ENCODE data around the gene SND1. TPM values are rescaled to one million over a fixed set of nuclear protein-coding genes. Genes with fewer than 3 reads are reported as not detected.
"Not testable (repeated sequence)": the region's sequence is repeated elsewhere in the genome, so short reads cannot be mapped to it uniquely, and the experiment has no call there.

SND1 gene
- total RNA-seq, 2 experiments from 2014 or later: 193 to 214 TPM

DNA sequence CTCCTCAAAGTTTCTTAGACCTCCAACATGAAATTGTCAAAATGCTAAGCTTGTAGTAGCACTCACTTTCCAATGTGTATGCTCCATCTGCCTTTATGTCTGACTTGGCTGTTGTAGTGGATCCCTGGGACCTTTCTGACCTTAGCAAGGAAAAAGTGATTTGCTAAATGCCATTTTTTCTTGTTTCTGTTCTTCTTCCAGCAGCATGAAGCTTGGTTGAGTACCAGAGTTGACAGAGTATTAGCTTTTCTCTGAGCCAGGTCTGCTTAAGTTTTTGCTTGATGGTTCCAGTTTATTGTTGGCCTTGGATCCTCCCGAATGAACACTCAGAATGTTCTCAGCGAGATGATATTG is 168.7 kb downstream of the SND1 start:
- Mint-ChIP-seq H3K9me3 (ENCODE audit: low read depth) (no peaks in the 10 kb centered on the region), H3K27ac (peak overlapping the region; percentile 80), H3K4me1 (peaks cover 34% of the 10 kb centered on the region), H3K36me3 (ENCODE audit: low read depth) (peaks cover 19% of the 10 kb centered on the region), H3K27me3 (no peaks in the 10 kb centered on the region), H3K4me3 (peak overlapping the region; percentile 4)
- intact Hi-C loops (cut with DNase I, micrococcal nuclease): loop anchor here in 1 of 2 experiments (1.0 kb wide), 1 partner anchor 30 kb away; no protein-coding TSS in a partner anchor
- ATAC-seq: peak; percentile 13
- ChIA-PET CTCF (interaction anchor here (1.0 kb wide), 1 partner anchor 31 kb away, joined by 3 read pairs; no protein-coding TSS in a partner anchor), POLR2A (no interaction called here)
- DNase-seq: no peak

DNA sequence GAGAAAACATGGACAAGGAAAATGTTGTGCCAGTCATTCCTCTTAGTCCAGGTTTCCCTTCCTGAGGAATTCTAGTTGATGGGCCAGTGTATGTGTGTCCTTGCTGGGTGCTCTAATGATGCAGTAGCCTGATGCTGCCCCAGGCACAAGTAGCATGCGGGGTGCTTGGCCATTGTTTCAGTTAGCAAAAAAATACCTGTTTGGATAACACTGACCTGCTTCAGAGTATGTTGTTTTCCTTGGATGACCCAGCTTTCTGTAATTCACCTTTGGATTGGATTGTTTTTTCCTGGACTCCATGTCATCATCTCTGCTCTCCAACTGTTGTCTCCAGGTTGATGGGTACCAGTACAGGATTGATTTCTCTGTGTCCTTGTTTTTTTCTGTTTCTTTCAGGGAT is 169.2 kb downstream of the SND1 start:
- DNase-seq (no peak), ATAC-seq (no peak)
- no peaks in the 10 kb centered on the region for H3K27me3 Mint-ChIP-seq
- ChIA-PET CTCF (interaction anchor here (1.0 kb wide), 1 partner anchor 32 kb away, joined by 3 read pairs; no protein-coding TSS in a partner anchor), POLR2A (no interaction called here)
- peaks cover 19% of the 10 kb centered on the region for H3K36me3 Mint-ChIP-seq (ENCODE audit: low read depth)
- peak overlapping the region; percentile 80 for H3K27ac Mint-ChIP-seq
- H3K9me3 Mint-ChIP-seq (ENCODE audit: low read depth): no peaks in the 10 kb centered on the region
- intact Hi-C loops (cut with DNase I, micrococcal nuclease): no loop called here
- H3K4me3 Mint-ChIP-seq: no peak overlapping the region
- H3K4me1 Mint-ChIP-seq: peaks cover 34% of the 10 kb centered on the region

DNA sequence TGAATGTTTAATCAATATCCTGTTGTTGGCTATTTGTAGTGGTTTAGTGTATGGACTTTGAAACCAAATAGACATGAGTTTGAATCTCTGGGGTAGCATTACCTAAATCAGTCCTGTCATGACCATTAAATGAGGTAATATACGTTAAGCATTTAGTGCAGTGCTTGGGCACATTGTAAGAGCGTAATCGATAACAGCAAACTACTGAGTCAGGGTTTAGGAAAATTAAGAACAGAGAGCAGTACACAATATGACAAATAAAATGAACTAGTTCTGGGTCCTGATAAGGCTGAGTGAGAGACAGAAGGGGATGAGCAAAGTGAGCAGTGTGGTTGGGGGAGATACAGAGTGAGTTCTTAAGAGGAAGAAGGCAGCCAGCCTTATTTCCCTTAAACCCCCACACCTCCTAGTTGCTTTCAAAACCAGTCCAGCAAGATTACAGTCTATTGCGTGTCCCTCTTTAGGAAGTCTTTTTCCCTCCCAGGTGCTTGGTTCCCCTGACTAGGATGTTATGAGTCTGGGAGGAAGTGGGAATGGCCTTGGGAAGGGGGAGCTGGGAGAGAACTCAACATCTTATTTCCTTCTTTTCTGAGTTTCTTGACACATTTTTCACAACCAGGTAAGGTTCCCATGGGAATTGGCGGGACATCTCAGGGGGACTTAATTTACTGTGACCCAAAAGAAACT is 171.0 kb downstream of the SND1 start:
- Mint-ChIP-seq H3K9me3 (ENCODE audit: low read depth) (no peaks in the 10 kb centered on the region), H3K27me3 (no peaks in the 10 kb centered on the region), H3K4me1 (peaks cover 32% of the 10 kb centered on the region), H3K4me3 (no peak overlapping the region), H3K36me3 (ENCODE audit: low read depth) (peaks cover 17% of the 10 kb centered on the region), H3K27ac (no peak overlapping the region)
- ATAC-seq (no peak), DNase-seq (no peak)
- CTCF ChIA-PET: no interaction called here
- POLR2A ChIA-PET: no interaction called here
- intact Hi-C loops (cut with DNase I, micrococcal nuclease): no loop called here

DNA sequence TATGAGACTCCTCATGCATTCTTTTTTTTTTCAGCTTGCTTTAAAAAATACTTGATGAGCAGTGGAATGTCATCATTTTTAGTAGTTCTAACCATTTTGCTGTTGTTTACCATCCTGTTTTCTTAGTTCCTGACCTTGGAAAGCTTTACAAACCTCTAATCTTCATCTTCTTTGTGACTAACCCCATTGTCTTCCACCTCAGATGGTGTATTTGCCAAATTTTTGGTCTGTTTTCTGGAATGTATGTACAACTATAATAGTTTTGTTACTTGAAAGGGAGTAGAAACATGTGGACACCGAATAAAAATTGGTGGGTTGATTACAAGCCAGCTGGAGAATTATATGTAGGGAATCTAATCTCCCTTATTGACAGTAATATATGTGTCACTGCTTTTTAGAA is 172.7 kb downstream of the SND1 start:
- Mint-ChIP-seq H3K27ac (no peak overlapping the region), H3K9me3 (ENCODE audit: low read depth) (no peaks in the 10 kb centered on the region), H3K4me3 (no peak overlapping the region), H3K27me3 (no peaks in the 10 kb centered on the region), H3K4me1 (peaks cover 20% of the 10 kb centered on the region), H3K36me3 (ENCODE audit: low read depth) (peaks cover 19% of the 10 kb centered on the region)
- intact Hi-C loops (cut with DNase I, micrococcal nuclease): no loop called here
- ChIA-PET POLR2A (no interaction called here), CTCF (interaction anchor here (0.9 kb wide), 1 partner anchor 12 kb away, joined by 3 read pairs; no protein-coding TSS in a partner anchor)
- DNase-seq (no peak), ATAC-seq (no peak)

DNA sequence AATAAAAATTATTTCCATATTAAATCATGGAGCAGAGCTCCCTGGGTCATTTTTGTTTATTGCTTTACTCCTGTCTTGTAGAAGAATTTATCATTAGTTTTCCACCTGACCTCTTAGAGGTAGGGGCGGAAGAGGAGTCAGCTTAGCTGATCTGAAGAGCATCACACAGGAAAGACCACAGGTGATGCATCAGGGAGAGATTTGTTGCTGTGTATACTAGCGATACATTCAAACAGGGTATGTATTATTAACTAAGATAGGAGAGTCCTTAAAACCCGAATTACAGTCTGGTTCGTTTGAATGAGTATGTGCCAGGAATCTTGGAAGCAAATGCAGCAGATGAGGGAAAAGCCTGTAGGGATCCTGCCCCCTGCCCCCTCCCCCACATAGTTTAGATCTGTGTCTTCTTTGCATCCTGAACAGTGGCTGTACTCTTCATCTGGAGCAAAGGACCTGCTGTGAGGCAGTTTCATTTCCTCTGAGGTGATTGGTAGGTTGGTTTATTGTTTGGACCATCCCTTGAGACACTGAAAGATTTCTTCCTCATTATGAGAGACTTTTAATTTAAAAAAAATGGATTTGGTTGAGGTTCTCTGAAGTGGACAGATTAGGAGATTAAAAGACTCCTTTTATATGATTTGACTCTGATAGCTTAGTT is 177.0 kb downstream of the SND1 start:
- H3K9me3 Mint-ChIP-seq (ENCODE audit: low read depth): no peaks in the 10 kb centered on the region
- no peak overlapping the region for H3K4me3 Mint-ChIP-seq
- DNase-seq: no peak
- H3K27me3 Mint-ChIP-seq: no peaks in the 10 kb centered on the region
- intact Hi-C loops (cut with DNase I, micrococcal nuclease): no loop called here
- no peak overlapping the region for H3K27ac Mint-ChIP-seq
- ChIA-PET CTCF (interaction anchor here (0.6 to 0.8 kb wide), 2 partner anchors 416 to 545 kb away, joined by 3 read pairs; no protein-coding TSS in a partner anchor), POLR2A (interaction anchor here (0.7 kb wide), 1 partner anchor 120 kb away, joined by 3 read pairs; no protein-coding TSS in a partner anchor)
- peaks cover 21% of the 10 kb centered on the region for H3K36me3 Mint-ChIP-seq (ENCODE audit: low read depth)
- no peaks in the 10 kb centered on the region for H3K4me1 Mint-ChIP-seq
- ATAC-seq: no peak

DNA sequence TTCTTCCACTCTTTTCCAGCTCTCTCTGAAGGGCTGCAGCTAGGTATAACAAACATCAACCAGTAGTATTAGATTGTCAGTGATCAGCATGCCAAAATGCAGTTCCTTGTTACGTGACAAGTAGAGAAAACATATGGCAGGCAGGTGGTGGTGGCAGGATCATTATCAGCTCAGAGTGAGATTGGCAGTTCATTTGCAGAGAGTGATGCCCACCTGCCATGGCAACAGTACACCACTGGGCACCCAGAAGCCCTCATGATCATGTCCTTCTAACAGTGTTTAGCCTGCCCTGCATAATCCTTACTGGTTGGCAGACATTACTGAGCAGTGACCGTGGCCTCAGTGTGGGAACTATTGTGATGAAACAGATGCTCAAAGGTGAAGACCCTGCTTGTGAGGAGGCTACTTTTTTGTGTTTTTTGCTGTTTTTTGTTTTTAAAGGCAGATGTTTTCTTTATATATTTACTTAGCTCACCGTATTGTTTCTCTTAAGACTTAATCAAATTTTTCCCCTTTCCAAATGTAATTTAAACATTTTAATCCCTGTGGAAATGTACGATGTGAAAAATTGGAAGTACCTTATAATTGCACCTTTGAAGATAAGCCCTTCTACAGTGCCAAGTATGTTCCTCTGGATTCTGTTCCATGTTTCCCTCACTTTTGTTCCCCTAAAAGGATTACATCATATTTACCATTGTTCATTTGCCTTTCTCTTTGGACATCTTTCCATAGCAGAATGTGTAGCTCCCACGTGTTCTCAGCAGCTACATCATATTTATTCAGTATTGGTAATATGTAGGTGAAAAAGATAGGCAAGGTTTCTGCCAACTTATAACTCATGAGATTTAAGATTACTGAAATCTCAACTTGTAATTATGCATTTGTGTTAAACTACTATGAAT is 179.6 kb downstream of the SND1 start:
- POLR2A ChIA-PET: interaction anchor here (0.7 kb wide), 1 partner anchor 80 kb away, joined by 4 read pairs; no protein-coding TSS in a partner anchor
- CTCF ChIA-PET: no interaction called here
- peaks cover 35% of the 10 kb centered on the region for H3K36me3 Mint-ChIP-seq (ENCODE audit: low read depth)
- intact Hi-C loops (cut with DNase I, micrococcal nuclease): no loop called here
- ATAC-seq: no peak
- no peak overlapping the region for H3K4me3 Mint-ChIP-seq
- H3K27me3 Mint-ChIP-seq: no peaks in the 10 kb centered on the region
- H3K27ac Mint-ChIP-seq: no peak overlapping the region
- H3K9me3 Mint-ChIP-seq (ENCODE audit: low read depth): peaks cover 11% of the 10 kb centered on the region
- DNase-seq: no peak
- H3K4me1 Mint-ChIP-seq: no peaks in the 10 kb centered on the region

DNA sequence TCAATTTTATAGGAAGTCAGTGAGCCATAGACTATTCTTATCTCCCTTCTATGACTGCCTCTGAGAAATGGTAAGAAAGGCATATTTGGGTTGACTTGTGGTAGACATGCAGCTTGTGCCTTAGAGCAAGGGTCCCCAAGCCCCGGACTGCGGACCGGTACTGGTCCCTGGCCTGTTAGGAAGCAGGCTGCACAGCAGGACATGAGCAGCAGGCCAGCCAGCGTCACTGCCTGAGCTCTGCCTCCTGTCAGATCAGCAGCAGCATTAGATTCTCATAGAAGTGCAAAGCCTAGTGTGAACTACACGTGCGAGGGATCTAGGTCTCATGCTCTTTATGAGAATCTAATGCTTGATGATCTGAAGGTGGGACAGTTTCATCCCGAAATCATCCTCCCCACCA is 180.6 kb downstream of the SND1 start:
- H3K27ac Mint-ChIP-seq: no peak overlapping the region
- H3K4me3 Mint-ChIP-seq: no peak overlapping the region
- no peaks in the 10 kb centered on the region for H3K27me3 Mint-ChIP-seq
- no peak for ATAC-seq
- POLR2A ChIA-PET: no interaction called here
- no peaks in the 10 kb centered on the region for H3K4me1 Mint-ChIP-seq
- H3K9me3 Mint-ChIP-seq (ENCODE audit: low read depth): peaks cover 13% of the 10 kb centered on the region
- intact Hi-C loops (cut with DNase I, micrococcal nuclease): no loop called here
- CTCF ChIA-PET: no interaction called here
- peaks cover 42% of the 10 kb centered on the region for H3K36me3 Mint-ChIP-seq (ENCODE audit: low read depth)
- DNase-seq: no peak

DNA sequence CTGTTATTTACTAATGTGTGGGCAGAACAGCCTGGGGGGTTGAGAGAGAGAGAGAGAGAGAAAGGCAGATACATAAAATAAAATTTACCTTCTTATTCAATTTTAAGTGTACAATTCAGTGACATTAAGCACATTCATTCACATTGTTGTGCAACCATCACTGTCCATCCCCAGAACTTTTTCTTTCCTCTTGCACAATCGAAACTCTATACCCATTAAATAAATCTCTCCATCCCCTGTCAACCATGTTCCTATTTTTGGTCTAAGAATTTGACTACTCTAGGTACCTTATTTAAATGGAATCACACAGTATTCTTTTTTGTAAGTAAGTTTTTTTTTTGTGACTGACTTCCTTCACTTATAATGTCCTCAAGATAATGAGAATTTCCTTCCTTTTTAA is 181.6 kb downstream of the SND1 start:
- peaks cover 4% of the 10 kb centered on the region for H3K4me1 Mint-ChIP-seq
- no peaks in the 10 kb centered on the region for H3K27me3 Mint-ChIP-seq
- ChIA-PET POLR2A (no interaction called here), CTCF (interaction anchor here (0.8 kb wide), 1 partner anchor 41 kb away, joined by 3 read pairs; no protein-coding TSS in a partner anchor)
- H3K9me3 Mint-ChIP-seq (ENCODE audit: low read depth): peaks cover 18% of the 10 kb centered on the region
- DNase-seq (no peak), ATAC-seq (no peak)
- no peak overlapping the region for H3K27ac Mint-ChIP-seq
- no peak overlapping the region for H3K4me3 Mint-ChIP-seq
- intact Hi-C loops (cut with DNase I, micrococcal nuclease): no loop called here
- peaks cover 48% of the 10 kb centered on the region for H3K36me3 Mint-ChIP-seq (ENCODE audit: low read depth)

DNA sequence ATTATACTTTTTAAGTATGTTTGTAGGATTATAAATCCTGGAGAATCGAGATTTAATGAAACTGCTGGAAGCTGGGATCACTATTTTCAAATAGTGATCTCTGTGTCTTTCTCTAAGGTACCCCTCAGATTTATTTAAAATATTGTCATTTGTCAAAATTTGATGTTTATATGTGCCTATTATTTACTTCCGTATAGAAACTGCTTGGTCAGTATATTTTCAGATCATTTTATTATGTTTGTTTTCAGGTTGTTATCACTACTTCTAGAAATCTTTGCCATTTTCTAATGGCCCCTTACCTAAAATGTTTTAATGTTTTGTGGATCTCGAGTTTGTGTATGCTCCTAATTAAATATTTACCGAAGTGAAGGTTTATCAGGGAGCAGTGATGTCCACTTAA is 183.7 kb downstream of the SND1 start:
- CTCF ChIA-PET: no interaction called here
- intact Hi-C loops (cut with DNase I, micrococcal nuclease): no loop called here
- POLR2A ChIA-PET: no interaction called here
- ATAC-seq: no peak
- no peak for DNase-seq
- H3K9me3 Mint-ChIP-seq (ENCODE audit: low read depth): peaks cover 18% of the 10 kb centered on the region
- H3K36me3 Mint-ChIP-seq (ENCODE audit: low read depth): peaks cover 48% of the 10 kb centered on the region
- no peaks in the 10 kb centered on the region for H3K27me3 Mint-ChIP-seq
- no peak overlapping the region for H3K4me3 Mint-ChIP-seq
- peaks cover 4% of the 10 kb centered on the region for H3K4me1 Mint-ChIP-seq
- H3K27ac Mint-ChIP-seq: no peak overlapping the region

DNA sequence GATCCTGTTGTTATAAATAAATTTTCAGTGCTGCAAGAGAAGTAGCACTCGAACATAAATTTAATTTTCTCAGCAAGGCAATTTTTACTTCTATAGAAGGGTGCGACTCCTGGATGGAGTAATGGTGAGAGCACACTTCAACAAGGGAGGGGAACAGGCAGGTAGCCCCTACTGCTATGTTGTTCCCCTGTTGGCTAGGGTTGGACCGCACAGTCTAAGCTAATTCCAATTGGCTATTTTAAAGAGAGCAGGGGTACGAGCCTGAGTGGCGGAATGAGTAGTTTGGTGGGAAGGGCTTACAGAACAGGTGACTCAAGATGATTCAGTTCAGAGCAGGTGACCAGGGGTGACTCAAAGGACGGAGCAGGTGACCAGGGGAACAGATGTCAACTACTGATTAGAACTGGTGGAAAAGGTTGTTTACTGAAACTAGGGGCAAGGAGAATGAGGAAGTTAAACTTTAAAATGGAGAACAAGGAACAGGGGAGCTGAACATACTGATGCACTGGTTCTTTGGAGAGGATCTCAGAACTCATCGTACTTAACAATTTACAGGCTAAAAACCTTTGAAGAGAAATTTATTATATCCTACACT is 185.9 kb downstream of the SND1 start:
- ATAC-seq; H3K27me3 Mint-ChIP-seq; CTCF ChIA-PET; H3K4me3 Mint-ChIP-seq; H3K27ac Mint-ChIP-seq; DNase-seq; intact Hi-C loops (cut with DNase I, micrococcal nuclease); POLR2A ChIA-PET; H3K4me1 Mint-ChIP-seq: not testable (repeated sequence)
- peaks cover 18% of the 10 kb centered on the region for H3K9me3 Mint-ChIP-seq (ENCODE audit: low read depth)
- peaks cover 43% of the 10 kb centered on the region for H3K36me3 Mint-ChIP-seq (ENCODE audit: low read depth)

DNA sequence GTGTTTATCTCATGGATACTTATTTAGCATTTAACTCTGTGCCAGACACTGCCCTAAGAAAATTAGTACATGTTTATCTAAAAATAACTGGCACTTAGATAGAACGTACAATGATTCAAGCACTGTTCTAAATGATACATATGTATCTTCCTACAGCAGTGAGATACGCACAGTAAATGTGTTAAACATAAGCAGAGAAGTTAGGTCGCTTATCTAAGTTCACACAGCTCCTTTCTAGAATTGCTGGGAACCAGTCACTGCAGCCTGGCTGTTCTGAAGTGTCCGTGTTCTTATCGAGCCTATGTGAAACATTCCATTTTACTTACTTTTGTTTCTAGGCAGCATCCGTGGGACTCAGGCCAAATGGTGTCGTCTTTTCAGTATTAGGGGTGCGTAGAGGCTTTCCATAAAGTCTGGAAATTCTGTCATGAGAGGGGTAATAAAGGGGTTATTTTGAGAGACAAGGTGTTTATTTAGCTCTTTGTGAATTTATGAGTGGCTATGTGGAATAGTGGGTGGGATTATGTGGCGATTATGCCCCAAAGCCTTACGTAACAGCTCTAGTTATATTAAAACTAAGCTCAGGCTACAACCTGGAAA is 186.9 kb downstream of the SND1 start:
- ChIA-PET POLR2A (no interaction called here), CTCF (no interaction called here)
- no peak for DNase-seq
- H3K9me3 Mint-ChIP-seq (ENCODE audit: low read depth): peaks cover 18% of the 10 kb centered on the region
- no peak overlapping the region for H3K4me3 Mint-ChIP-seq
- H3K27me3 Mint-ChIP-seq: no peaks in the 10 kb centered on the region
- H3K4me1 Mint-ChIP-seq: peaks cover 4% of the 10 kb centered on the region
- peaks cover 50% of the 10 kb centered on the region for H3K36me3 Mint-ChIP-seq (ENCODE audit: low read depth)
- intact Hi-C loops (cut with DNase I, micrococcal nuclease): no loop called here
- H3K27ac Mint-ChIP-seq: no peak overlapping the region
- no peak for ATAC-seq
